Breast epithelium (tissue), 4 donors: Measurements from ENCODE around the gene CCND3. TPM values are rescaled to one million over a fixed set of nuclear protein-coding genes. Genes with fewer than 3 reads are reported as not detected.

ENCODE experiments used
- DNase-seq, 2 donors: peaks; one replicate each; pipeline ENCODE4 v3.0.0-alpha.2; 2019; ENCODE audit warnings: low spot score in 2 of 2
- H3K27ac ChIP-seq, 2 donors: fragments of 200-600 bp; sonication (generic) in 1 of 2; one replicate each; pipeline ENCODE4 v1.5.1; 2016 to 2019; ENCODE audit warnings: mild to moderate bottlenecking in 1 of 2
- H3K27me3 ChIP-seq, 2 donors: fragments of 200-600 bp; sonication (generic) in 1 of 2; one replicate each; pipeline versions ENCODE4 v1.5.1 to v1.6.0; 2017 to 2019; ENCODE audit warnings: control low read depth in 1 of 2, mild to moderate bottlenecking in 1 of 2
- H3K36me3 ChIP-seq: fragments of 200-600 bp; one replicate; pipeline ENCODE4 v1.5.1; 2019
- H3K4me1 ChIP-seq, 2 donors: fragments of 200-600 bp; sonication (generic); one replicate each; pipeline ENCODE4 v1.5.1; 2016 to 2019; ENCODE audit warnings: control low read depth in 1 of 2
- H3K4me3 ChIP-seq, 3 donors: fragments of 200-600 bp; sonication (generic); 1 replicate in 2 of 3; 2 replicates in 1 of 3; pipeline ENCODE4 v1.5.1; 2016 to 2019; ENCODE audit warnings: mild to moderate bottlenecking in 3 of 3, moderate library complexity in 2 of 3
- H3K9me3 ChIP-seq, 2 donors: fragments of 200-600 bp; sonication (generic) in 1 of 2; one replicate each; pipeline ENCODE4 v1.5.1; 2016 to 2019; ENCODE audit warnings: control low read depth in 1 of 2
- CTCF ChIP-seq, 3 donors: fragments of 450-650 bp; IDR thresholded peaks; one replicate each; pipeline ENCODE4 v1.5.1; 2016 to 2017; ENCODE audit warnings: antibody characterized with exemption in 3 of 3, mild to moderate bottlenecking in 3 of 3, moderate library complexity in 3 of 3
- POLR2A ChIP-seq: fragments of 450-650 bp; IDR thresholded peaks from one replicate; pipeline ENCODE4 v1.6.1; 2016; ENCODE audit warnings: antibody characterized with exemption, mild to moderate bottlenecking, moderate library complexity
- POLR2AphosphoS5 ChIP-seq, 3 donors: sonication (generic); formaldehyde crosslinking; IDR thresholded peaks; one replicate each; pipeline ENCODE4 v1.6.1; 2017; ENCODE audit warnings: antibody characterized with exemption in 3 of 3
- intact Hi-C: fragments of 100-400 bp; cut with DNase I; formaldehyde crosslinking; loops from one replicate; pipeline ENCODE4 v1.15.1; 2023; ENCODE audit warnings: low total_unique reads
- total RNA-seq, 3 donors: library from RNA; depleted of rRNA; stranded (reverse); fragments of >200 nt; gene quantifications; one replicate each; pipeline ENCODE4 v1.1.0, GENCODE V29; 2016

The CCND3 gene
- total RNA-seq, 3 donors from 2014 or later: 115 to 297 (median 148) TPM

DNA sequence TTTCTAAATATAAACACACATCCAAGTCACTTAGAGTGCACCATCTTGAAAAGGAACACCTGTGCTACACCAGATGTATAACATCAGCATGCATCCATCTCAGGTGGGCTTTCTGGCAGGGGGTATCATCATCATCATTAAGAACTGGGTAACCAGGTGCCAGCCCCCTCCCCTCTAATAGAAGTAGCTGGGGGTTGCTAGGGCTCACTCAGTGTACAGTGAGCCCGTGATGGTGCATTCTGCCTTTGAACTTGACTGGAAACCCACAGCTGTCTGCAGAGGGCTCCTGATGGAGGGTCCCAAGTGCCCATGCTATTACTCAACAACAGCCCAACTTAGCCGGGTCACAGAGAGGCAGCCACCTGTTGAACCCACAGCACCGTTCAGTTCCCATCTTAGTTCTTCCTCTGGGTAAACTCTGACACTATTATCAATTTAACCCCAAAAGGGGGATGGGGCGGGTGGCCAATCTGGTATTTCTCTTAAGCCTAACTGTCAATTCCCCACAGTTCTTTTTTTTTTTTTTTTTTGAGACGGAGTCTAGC lies 32.7 kb upstream of the CCND3 start:
- Histone ChIP-seq H3K9me3 (no peaks in the 10 kb centered on the region), H3K27me3 (no peaks in the 10 kb centered on the region), H3K36me3 (no peaks in the 10 kb centered on the region), H3K27ac (no peak overlapping the region), H3K4me1 (no peaks in the 10 kb centered on the region), H3K4me3 (no peak overlapping the region)
- no peak for DNase-seq
- TF ChIP-seq CTCF (IDR thresholded peaks at IDR 0.05): no peak
- no peak for TF ChIP-seq POLR2AphosphoS5 (IDR thresholded peaks at IDR 0.05)
- no peak for TF ChIP-seq POLR2A
- intact Hi-C loops: no loop called here

GRCh38 chr6:41972826-41973225 lies 31.2 kb upstream of the CCND3 start:
- Histone ChIP-seq H3K36me3 (no peaks in the 10 kb centered on the region), H3K4me1 (no peaks in the 10 kb centered on the region), H3K27ac (no peak overlapping the region), H3K9me3 (no peaks in the 10 kb centered on the region), H3K27me3 (no peaks in the 10 kb centered on the region), H3K4me3 (no peak overlapping the region)
- TF ChIP-seq CTCF (IDR thresholded peaks at IDR 0.05) (no peak), POLR2A (no peak), POLR2AphosphoS5 (IDR thresholded peaks at IDR 0.05) (no peak)
- intact Hi-C loops: no loop called here
- no peak for DNase-seq

DNA sequence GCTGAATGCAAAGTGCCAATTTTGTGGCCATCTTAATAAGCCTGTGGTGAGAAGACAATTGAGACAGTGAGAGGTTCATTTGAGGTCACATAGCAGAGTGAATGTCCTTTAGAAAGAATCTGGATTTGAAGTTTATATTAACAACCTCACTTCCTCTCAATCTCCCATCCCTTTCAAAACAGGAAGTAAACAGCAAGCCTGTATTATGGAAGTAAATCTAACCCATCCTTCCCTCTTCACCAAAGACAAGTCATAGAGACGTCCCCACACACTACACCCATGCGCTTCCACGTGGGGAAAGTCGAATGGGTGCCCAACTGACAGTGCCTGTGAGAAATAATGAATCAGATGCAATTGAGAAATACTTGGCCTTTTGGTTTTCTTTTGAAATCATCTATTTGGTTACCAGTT lies 28.8 kb upstream of the CCND3 start:
- DNase-seq: no peak
- H3K4me1 ChIP-seq: no peaks in the 10 kb centered on the region

DNA sequence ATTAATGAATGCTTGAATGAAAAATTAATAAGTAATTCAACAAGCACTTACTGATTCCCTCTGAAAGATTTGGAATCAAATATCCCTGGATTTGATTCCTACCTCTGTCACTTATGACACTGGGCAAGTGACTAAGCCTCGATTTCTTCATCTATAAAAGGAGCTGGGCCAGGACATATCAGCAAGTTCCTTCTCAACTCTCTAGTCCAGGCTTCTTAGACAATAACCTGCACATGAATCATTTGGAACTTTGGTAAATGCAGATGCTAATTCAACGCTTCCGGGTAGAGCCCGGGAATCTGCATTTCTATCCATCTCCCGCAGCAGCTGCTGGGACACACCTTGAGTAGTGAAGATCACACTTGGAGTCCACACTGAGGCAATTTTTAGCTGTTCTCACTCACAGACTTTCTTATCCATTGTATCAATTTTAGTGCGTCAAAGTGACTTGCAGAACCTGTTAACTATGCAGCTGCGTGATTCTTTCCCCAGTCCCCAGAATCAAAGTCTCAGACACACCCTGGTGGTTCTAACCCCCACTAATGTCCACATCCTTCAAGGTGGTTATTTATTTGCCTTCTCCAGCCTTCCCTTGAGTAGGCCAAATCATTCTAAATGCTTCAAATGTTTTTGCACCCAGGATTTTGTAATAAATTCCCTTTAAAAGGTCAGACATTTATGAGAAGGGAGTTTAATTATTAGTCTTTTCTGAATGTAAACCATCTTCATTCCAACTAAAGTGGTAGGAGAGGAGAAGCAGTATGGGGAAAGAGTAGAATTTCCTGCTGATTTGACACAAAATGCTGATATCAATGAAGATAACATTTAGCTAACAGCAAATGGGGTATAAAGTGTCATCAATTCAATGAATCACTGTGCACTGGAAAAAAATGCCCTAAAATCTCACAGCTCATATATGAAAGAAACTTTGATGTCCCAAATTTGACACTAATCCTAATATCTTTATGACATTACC lies 26.0 kb upstream of the CCND3 start:
- TF ChIP-seq POLR2AphosphoS5 (IDR thresholded peaks at IDR 0.05): no peak
- TF ChIP-seq POLR2A: no peak
- TF ChIP-seq CTCF (IDR thresholded peaks at IDR 0.05): no peak
- no peak overlapping the region for H3K4me3 ChIP-seq
- H3K4me1 ChIP-seq: no peaks in the 10 kb centered on the region
- intact Hi-C loops: no loop called here
- no peaks in the 10 kb centered on the region for H3K27me3 ChIP-seq
- DNase-seq: no peak
- H3K9me3 ChIP-seq: no peaks in the 10 kb centered on the region
- H3K27ac ChIP-seq: no peak overlapping the region
- H3K36me3 ChIP-seq: no peaks in the 10 kb centered on the region

More for the DNA sequence above, 28.8 kb upstream of the CCND3 start:
- TF ChIP-seq POLR2A (no peak), POLR2AphosphoS5 (IDR thresholded peaks at IDR 0.05) (no peak), CTCF (IDR thresholded peaks at IDR 0.05) (no peak)
- no peak overlapping the region for H3K27ac ChIP-seq
- no peaks in the 10 kb centered on the region for H3K36me3 ChIP-seq
- intact Hi-C loops: no loop called here
- no peaks in the 10 kb centered on the region for H3K27me3 ChIP-seq
- no peak overlapping the region for H3K4me3 ChIP-seq
- no peaks in the 10 kb centered on the region for H3K9me3 ChIP-seq

DNA sequence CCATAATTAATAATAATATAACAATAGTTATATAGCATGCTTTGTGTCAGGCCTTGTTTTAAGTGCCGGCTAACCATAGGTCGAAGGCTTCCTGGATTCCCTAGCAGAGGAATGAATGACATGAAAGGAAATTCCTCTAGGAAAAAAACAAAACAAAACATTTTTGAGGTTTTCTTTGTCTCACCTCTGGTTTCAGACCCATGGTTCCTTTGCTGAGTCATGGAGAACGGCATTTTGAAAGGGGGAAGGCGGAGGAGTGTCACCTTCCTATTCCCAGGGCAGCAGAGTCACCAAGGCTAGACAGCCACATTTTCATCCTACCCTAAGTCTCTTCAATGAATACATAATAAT lies 25.3 kb upstream of the CCND3 start:
- H3K27ac ChIP-seq: no peak overlapping the region
- intact Hi-C loops: no loop called here
- no peaks in the 10 kb centered on the region for H3K4me1 ChIP-seq
- H3K9me3 ChIP-seq: no peaks in the 10 kb centered on the region
- no peaks in the 10 kb centered on the region for H3K27me3 ChIP-seq
- no peak for TF ChIP-seq POLR2A
- no peak for TF ChIP-seq POLR2AphosphoS5 (IDR thresholded peaks at IDR 0.05)
- TF ChIP-seq CTCF (IDR thresholded peaks at IDR 0.05): no peak
- no peaks in the 10 kb centered on the region for H3K36me3 ChIP-seq
- no peak overlapping the region for H3K4me3 ChIP-seq
- no peak for DNase-seq
